Endodermal cell (in vitro differentiated cells): ENCODE data around the gene GMPR2. TPM values are rescaled to one million over a fixed set of nuclear protein-coding genes. Genes with fewer than 3 reads are reported as not detected.
"Not testable (repeated sequence)": the region's sequence is repeated elsewhere in the genome, so short reads cannot be mapped to it uniquely, and the experiment has no call there.

Experiments
- DNase-seq: peaks from one replicate; pipeline ENCODE4 v3.0.0-alpha.2; 2017
- H3K27ac ChIP-seq: 2 replicates; pipeline ENCODE4 v1.5.1; 2013; ENCODE audit warnings: mild to moderate bottlenecking, low read depth, low read length, moderate library complexity
- H3K27me3 ChIP-seq: 2 replicates; pipeline ENCODE4 v1.6.1; 2013; ENCODE audit warnings: mild to moderate bottlenecking, low read length, moderate library complexity; ENCODE audit not compliant: insufficient read depth, control insufficient read depth, poor library complexity, severe bottlenecking
- H3K36me3 ChIP-seq: 2 replicates; pipeline ENCODE4 v1.7.0; 2013; ENCODE audit warnings: mild to moderate bottlenecking, low read length, moderate library complexity; ENCODE audit not compliant: control insufficient read depth, insufficient read depth
- H3K4me1 ChIP-seq: one replicate; pipeline ENCODE4 v1.7.0; 2013; ENCODE audit warnings: low read length; ENCODE audit not compliant: control insufficient read depth, insufficient read depth
- H3K4me3 ChIP-seq: 2 replicates; pipeline ENCODE4 v1.5.1; 2013; ENCODE audit warnings: mild to moderate bottlenecking, low read length, moderate library complexity
- H3K9ac ChIP-seq: 2 replicates; pipeline ENCODE4 v1.6.1; 2013; ENCODE audit warnings: mild to moderate bottlenecking, low read length, moderate library complexity; ENCODE audit not compliant: poor library complexity, severe bottlenecking; ENCODE audit errors: extremely low read depth
- H3K9me3 ChIP-seq: 2 replicates; pipeline ENCODE4 v1.6.1; 2013; ENCODE audit warnings: mild to moderate bottlenecking, low read length, moderate library complexity; ENCODE audit not compliant: control insufficient read depth
- H3K27ac Mint-ChIP-seq: 2 replicates; pipeline ENCODE4 v1.8.0; 2020; ENCODE audit warnings: mixed read lengths
- H3K27me3 Mint-ChIP-seq: 2 replicates; pipeline ENCODE4 v1.8.0; 2021; ENCODE audit warnings: mild to moderate bottlenecking, mixed read lengths; ENCODE audit not compliant: insufficient read depth
- H3K36me3 Mint-ChIP-seq: 2 replicates; pipeline ENCODE4 v1.8.0; 2020; ENCODE audit warnings: low read depth, mixed read lengths
- H3K4me1 Mint-ChIP-seq: 2 replicates; pipeline ENCODE4 v1.8.0; 2020; ENCODE audit warnings: mixed read lengths
- H3K4me3 Mint-ChIP-seq: 2 replicates; pipeline ENCODE4 v1.8.0; 2020; ENCODE audit warnings: mild to moderate bottlenecking, moderate library complexity, mixed read lengths
- H3K9me3 Mint-ChIP-seq: 2 replicates; pipeline ENCODE4 v1.8.0; 2020; ENCODE audit warnings: mild to moderate bottlenecking, mixed read lengths
- CTCF ChIP-seq: fragments of 200-600 bp; sonication (generic); conservative IDR thresholded peaks from 2 replicates; pipeline ENCODE4 v1.5.0; 2021; ENCODE audit warnings: antibody characterized with exemption, mild to moderate bottlenecking
- WGBS, 2 experiments: methylation state at CpG; one replicate each; pipeline versions ENCODE4 v1.1.5 to v1.1.7; 2013; ENCODE audit warnings: missing lambda C conversion rate in 2 of 2, mixed read lengths in 1 of 2; ENCODE audit not compliant: insufficient coverage in 1 of 2, insufficient read length in 1 of 2; 5-methylcytosine and 5-hydroxymethylcytosine counted together
- total RNA-seq, 2 donors: library from RNA; stranded (reverse); fragmentation: NEBNext Ultra II Directional in 1 of 2; extraction: Animal tissue kit (Norgen Biotek cat#: 25700) in 1 of 2; gene quantifications; 2 replicates in 1 of 2; 3 replicates in 1 of 2; pipeline ENCODE4 v1.2.1, GENCODE V29; 2021

GMPR2 gene
- total RNA-seq, 2 donors from 2014 or later = 56.1 to 63.1 TPM

- Histone ChIP-seq H3K9me3 (no peaks in the 10 kb centered on the region), H3K4me3 (peak overlapping the region; percentile 85), H3K36me3 (peaks cover 39% of the 10 kb centered on the region), H3K27me3 (no peaks in the 10 kb centered on the region), H3K27ac (no peak overlapping the region), H3K4me1 (peaks cover 3% of the 10 kb centered on the region), H3K9ac (peak overlapping the region; percentile 79)
- Mint-ChIP-seq H3K9me3 (no peaks in the 10 kb centered on the region), H3K27me3 (no peaks in the 10 kb centered on the region), H3K36me3 (peaks cover 33% of the 10 kb centered on the region), H3K4me1 (peaks cover 16% of the 10 kb centered on the region), H3K4me3 (peak overlapping the region; percentile 92), H3K27ac (peak overlapping the region; percentile 99)
- DNase-seq = no peak
- no peak for TF ChIP-seq CTCF
- 90 to 93% methylated on average over 5 to 7 of the region's 7 CpGs for WGBS, 2 experiments
Observed at GRCh38 chr14:24213866-24214662, 18.7 kb upstream of the GMPR2 start.

GRCh38 chr14:24215495-24216344 lies 17.0 kb upstream of the GMPR2 start, which contains the start of gene MDP1:
Gene MDP1 (minus strand): TSS chr14:24216066. CDS start chr14:24215955, 111 bp downstream.
- 2% methylated on average over 13 to 38 of the region's 40 CpGs for WGBS, 2 experiments
- peak; percentile 92 for DNase-seq
- Mint-ChIP-seq H3K27ac (peak within 1 kb of the TSS; percentile 96), H3K36me3 (peaks cover 18% of the 10 kb centered on the region), H3K4me1 (peaks cover 16% of the 10 kb centered on the region), H3K27me3 (no peaks in the 10 kb centered on the region), H3K4me3 (peak within 1 kb of the TSS; percentile 92), H3K9me3 (no peaks in the 10 kb centered on the region)
- Histone ChIP-seq H3K27me3 (no peaks in the 10 kb centered on the region), H3K36me3 (peaks cover 23% of the 10 kb centered on the region), H3K9ac (peak within 1 kb of the TSS; percentile 42), H3K9me3 (no peaks in the 10 kb centered on the region), H3K4me1 (peaks cover 3% of the 10 kb centered on the region), H3K4me3 (peak within 1 kb of the TSS; percentile 86), H3K27ac (no peak within 1 kb of the TSS)
- TF ChIP-seq CTCF = peak; percentile 75

GRCh38 chr14:24216345-24216699 lies 16.4 kb upstream of the GMPR2 start:
- no peak for DNase-seq
- peak overlapping the region; percentile 96 for H3K27ac Mint-ChIP-seq
- H3K4me3 Mint-ChIP-seq = peak overlapping the region; percentile 92
- H3K36me3 Mint-ChIP-seq = peaks cover 13% of the 10 kb centered on the region
- WGBS, 2 experiments = 92 to 94% methylated on average over 1 to 2 of the region's 2 CpGs
- peaks cover 20% of the 10 kb centered on the region for H3K36me3 ChIP-seq
- no peak overlapping the region for H3K4me3 ChIP-seq
- peaks cover 16% of the 10 kb centered on the region for H3K4me1 Mint-ChIP-seq
- no peak for TF ChIP-seq CTCF
- H3K27me3 ChIP-seq = no peaks in the 10 kb centered on the region
- H3K27ac ChIP-seq = no peak overlapping the region
- no peak overlapping the region for H3K9ac ChIP-seq
- no peaks in the 10 kb centered on the region for H3K9me3 Mint-ChIP-seq
- H3K27me3 Mint-ChIP-seq = no peaks in the 10 kb centered on the region
- H3K9me3 ChIP-seq = no peaks in the 10 kb centered on the region
- H3K4me1 ChIP-seq = peaks cover 3% of the 10 kb centered on the region

GRCh38 chr14:24216876-24217275 lies 15.9 kb upstream of the GMPR2 start:
- not testable (repeated sequence) for H3K27ac Mint-ChIP-seq, DNase-seq, H3K4me3 ChIP-seq, H3K9me3 ChIP-seq, H3K9me3 Mint-ChIP-seq, H3K4me3 Mint-ChIP-seq, H3K9ac ChIP-seq, H3K27me3 ChIP-seq, H3K4me1 ChIP-seq, H3K27me3 Mint-ChIP-seq, H3K36me3 Mint-ChIP-seq, H3K27ac ChIP-seq
- no CpG with 5 or more reads among the region's 1 CpG for WGBS, 2 experiments
- H3K36me3 ChIP-seq = peaks cover 15% of the 10 kb centered on the region
- peaks cover 16% of the 10 kb centered on the region for H3K4me1 Mint-ChIP-seq
